Measurements from ENCODE around the gene CSGALNACT2.
"Not testable (repeated sequence)": the region's sequence is repeated elsewhere in the genome, so short reads cannot be mapped to it uniquely, and the experiment has no call there.

Gene CSGALNACT2

DNA sequence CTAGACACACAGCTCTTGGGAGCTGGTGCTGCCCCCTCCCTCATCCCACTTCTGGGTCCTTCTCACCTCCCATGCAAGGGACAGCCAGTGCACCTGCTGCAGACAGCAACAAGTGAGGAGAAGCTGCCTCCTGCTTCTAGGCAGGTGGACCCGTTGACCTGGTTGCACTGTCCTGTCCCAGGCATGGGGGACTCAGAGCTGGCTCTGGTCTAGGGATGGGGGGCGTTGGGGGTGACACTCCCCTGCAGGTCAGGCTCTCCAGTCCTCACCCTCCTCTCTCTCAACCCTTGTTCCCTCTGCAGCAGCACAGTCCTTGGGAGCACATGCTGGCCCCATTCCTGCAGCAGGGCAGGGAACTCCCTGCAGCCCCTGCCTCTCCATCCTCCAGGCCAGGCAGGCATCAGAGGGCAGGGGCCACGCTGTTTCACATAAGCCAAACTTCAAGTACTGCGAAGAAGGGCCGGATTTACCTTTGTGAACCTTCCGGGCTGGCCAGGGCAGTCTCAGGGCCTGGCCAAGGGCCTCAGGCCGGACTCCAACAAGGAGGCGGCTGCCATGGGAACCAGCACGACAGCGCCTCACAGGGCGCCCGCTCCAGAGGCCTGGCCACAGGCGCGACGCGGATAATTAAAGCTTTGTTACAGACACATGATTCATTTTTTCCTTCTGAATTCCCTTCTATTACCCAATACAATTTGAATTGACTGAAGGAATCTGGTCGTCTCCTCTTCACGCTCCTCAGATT, 80.1 kb downstream of the CSGALNACT2 start:
- Histone ChIP-seq H3K9me3 (ENCODE audit: control extremely low read depth in 1 of 5, control insufficient read depth in 4 of 5, insufficient read depth in 2 of 5, low read depth in 1 of 5, low read length in 4 of 5) (no peaks in the 10 kb centered on the region), H3K36me3 (ENCODE audit: control insufficient read depth in 4 of 4, insufficient read depth in 4 of 4, low read length in 3 of 4) (no peaks in the 10 kb centered on the region), H3K27me3 (replicated peaks in 2 of 5; ENCODE audit: control insufficient read depth in 4 of 5, insufficient read depth in 5 of 5, low read length in 4 of 5) (peaks cover 0 to 3% (median 0%) of the 10 kb centered on the region in 5 experiments), H3K4me3 (ENCODE audit: control insufficient read depth in 1 of 7, extremely low read depth in 1 of 7, insufficient read depth in 4 of 7, low read depth in 2 of 7, low read length in 6 of 7) (no peak overlapping the region), H3K4me1 (ENCODE audit: control extremely low read depth in 1 of 4, control insufficient read depth in 4 of 4, insufficient read depth in 4 of 4, low read length in 3 of 4) (no peaks in the 10 kb centered on the region), H3K27ac (ENCODE audit: insufficient read depth in 1 of 2, low read depth in 1 of 2, low read length in 2 of 2, poor library complexity in 1 of 2, severe bottlenecking in 2 of 2) (no peak overlapping the region)
- CTCF ChIA-PET = interaction anchor here (1.1 to 11.8 kb wide), 4 partner anchors 10 to 54 kb away, joined by 3 to 87 read pairs (median 6); no protein-coding TSS in a partner anchor
- DNase-seq = no peak
- POLR2A ChIA-PET = no interaction called here
- WGBS (ENCODE audit: insufficient coverage) = 99% methylated on average over 16 of the region's 18 CpGs

DNA sequence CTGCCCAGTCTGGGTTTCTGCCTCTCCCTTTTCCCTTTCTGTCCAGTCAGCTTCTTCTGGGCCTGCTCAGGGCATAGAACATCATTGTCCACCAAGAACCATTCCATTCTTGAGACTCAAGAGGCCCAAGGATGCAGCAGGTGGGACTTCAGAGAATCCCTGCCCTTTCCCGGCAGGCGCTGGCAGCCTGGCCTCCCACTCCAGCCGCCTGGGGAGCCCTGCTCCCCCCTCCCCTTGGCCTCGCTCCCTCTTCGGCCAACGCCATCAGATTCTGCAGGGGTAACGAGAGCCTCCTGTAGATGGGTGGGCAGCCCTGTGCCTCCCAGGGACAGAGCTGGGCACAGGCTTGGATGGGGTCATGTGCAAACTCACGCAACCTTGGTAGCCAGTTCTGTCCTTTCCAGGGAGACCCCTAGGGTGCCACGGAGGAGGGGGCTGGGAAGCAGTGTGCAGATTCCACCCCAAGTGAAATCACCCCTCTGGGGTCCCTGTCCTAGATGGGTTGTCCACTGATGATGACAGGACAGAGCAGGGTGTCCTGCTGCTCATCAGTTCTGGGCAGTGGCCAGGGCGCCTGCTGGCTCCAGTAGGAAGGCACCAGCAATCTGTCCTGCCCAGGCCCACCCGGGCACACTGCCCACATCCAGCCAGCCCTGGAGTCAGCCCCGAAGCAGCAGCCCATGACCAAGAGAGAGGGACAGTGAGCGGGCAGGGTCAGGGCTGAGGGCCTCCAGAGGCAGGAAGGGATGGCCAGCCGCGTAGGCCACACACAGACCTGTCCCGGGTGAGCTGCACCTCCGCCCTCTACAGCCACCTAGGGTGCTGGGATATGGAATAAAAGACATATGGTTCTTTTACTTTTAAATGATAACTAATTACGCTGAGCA, 80.9 kb downstream of the CSGALNACT2 start:
- Histone ChIP-seq H3K36me3 (ENCODE audit: control insufficient read depth in 4 of 4, insufficient read depth in 4 of 4, low read length in 3 of 4) (no peaks in the 10 kb centered on the region), H3K27ac (ENCODE audit: insufficient read depth in 1 of 2, low read depth in 1 of 2, low read length in 2 of 2, poor library complexity in 1 of 2, severe bottlenecking in 2 of 2) (no peak overlapping the region), H3K4me3 (ENCODE audit: control insufficient read depth in 1 of 7, extremely low read depth in 1 of 7, insufficient read depth in 4 of 7, low read depth in 2 of 7, low read length in 6 of 7) (no peak overlapping the region), H3K9me3 (ENCODE audit: control extremely low read depth in 1 of 5, control insufficient read depth in 4 of 5, insufficient read depth in 2 of 5, low read depth in 1 of 5, low read length in 4 of 5) (no peaks in the 10 kb centered on the region), H3K4me1 (ENCODE audit: control extremely low read depth in 1 of 4, control insufficient read depth in 4 of 4, insufficient read depth in 4 of 4, low read length in 3 of 4) (no peaks in the 10 kb centered on the region), H3K27me3 (replicated peaks in 2 of 5; ENCODE audit: control insufficient read depth in 4 of 5, insufficient read depth in 5 of 5, low read length in 4 of 5) (no peaks in the 10 kb centered on the region)
- no peak for DNase-seq
- ChIA-PET POLR2A (no interaction called here), CTCF (interaction anchor here (1.8 to 11.8 kb wide), 3 partner anchors 11 to 15 kb away, joined by 4 to 87 read pairs (median 8); no protein-coding TSS in a partner anchor)
- WGBS (ENCODE audit: insufficient coverage) = 90% methylated on average over 12 of the region's 18 CpGs

DNA sequence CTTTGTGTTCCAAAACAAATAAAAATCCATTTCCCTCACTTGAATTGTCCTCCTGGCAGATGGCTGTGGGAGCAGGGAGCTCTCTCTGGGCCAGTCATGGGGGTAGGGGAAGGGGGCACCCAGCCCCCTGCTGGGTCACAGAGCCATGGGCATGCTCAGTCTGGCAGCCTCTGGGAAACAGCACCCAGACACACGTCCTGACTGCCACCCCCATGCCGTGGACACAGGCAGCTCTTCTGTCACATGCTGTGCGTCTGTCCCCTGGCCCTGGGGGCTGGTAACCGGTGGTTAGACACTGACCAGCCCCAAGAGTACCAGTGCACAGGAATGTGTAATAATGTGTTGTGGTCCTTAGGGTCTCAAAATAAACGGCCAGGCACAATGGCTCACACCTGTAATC, 81.6 kb downstream of the CSGALNACT2 start:
- H3K4me3 ChIP-seq (ENCODE audit: control insufficient read depth in 1 of 7, extremely low read depth in 1 of 7, insufficient read depth in 4 of 7, low read depth in 2 of 7, low read length in 6 of 7) = no peak overlapping the region
- H3K27ac ChIP-seq (ENCODE audit: insufficient read depth in 1 of 2, low read depth in 1 of 2, low read length in 2 of 2, poor library complexity in 1 of 2, severe bottlenecking in 2 of 2) = no peak overlapping the region
- no peaks in the 10 kb centered on the region for H3K4me1 ChIP-seq (ENCODE audit: control extremely low read depth in 1 of 4, control insufficient read depth in 4 of 4, insufficient read depth in 4 of 4, low read length in 3 of 4)
- H3K27me3 ChIP-seq (replicated peaks in 2 of 5; ENCODE audit: control insufficient read depth in 4 of 5, insufficient read depth in 5 of 5, low read length in 4 of 5) = no peaks in the 10 kb centered on the region
- DNase-seq = no peak
- 94% methylated on average over 5 of the region's 5 CpGs for WGBS (ENCODE audit: insufficient coverage)
- H3K36me3 ChIP-seq (ENCODE audit: control insufficient read depth in 4 of 4, insufficient read depth in 4 of 4, low read length in 3 of 4) = no peaks in the 10 kb centered on the region
- CTCF ChIA-PET = interaction anchor here (3.8 to 11.8 kb wide), 2 partner anchors 12 to 16 kb away, joined by 12 to 87 read pairs; no protein-coding TSS in a partner anchor
- H3K9me3 ChIP-seq (ENCODE audit: control extremely low read depth in 1 of 5, control insufficient read depth in 4 of 5, insufficient read depth in 2 of 5, low read depth in 1 of 5, low read length in 4 of 5) = no peaks in the 10 kb centered on the region
- POLR2A ChIA-PET = no interaction called here

DNA sequence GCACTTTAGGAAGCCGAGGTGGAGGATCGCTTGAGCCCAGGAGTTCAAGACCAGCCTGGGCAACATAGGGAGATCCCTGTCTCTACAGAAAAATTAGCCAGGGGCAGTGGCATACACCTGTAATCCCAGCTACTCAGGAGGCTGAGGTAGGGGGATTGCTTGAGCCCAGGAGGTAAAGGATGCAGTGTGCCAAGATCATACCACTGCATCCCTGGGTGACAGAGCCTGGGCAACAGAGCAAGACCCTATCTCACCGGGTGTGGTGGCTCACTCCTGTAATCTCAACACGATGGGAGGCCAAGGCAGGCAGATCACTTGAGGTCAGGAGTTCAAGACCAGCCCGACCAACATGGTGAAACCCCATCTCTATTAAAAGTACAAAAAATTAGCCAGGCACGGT, 82.0 kb downstream of the CSGALNACT2 start:
- POLR2A ChIA-PET; H3K4me1 ChIP-seq (ENCODE audit: control extremely low read depth in 1 of 4, control insufficient read depth in 4 of 4, insufficient read depth in 4 of 4, low read length in 3 of 4); H3K9me3 ChIP-seq (ENCODE audit: control extremely low read depth in 1 of 5, control insufficient read depth in 4 of 5, insufficient read depth in 2 of 5, low read depth in 1 of 5, low read length in 4 of 5); H3K36me3 ChIP-seq (ENCODE audit: control insufficient read depth in 4 of 4, insufficient read depth in 4 of 4, low read length in 3 of 4); H3K4me3 ChIP-seq (ENCODE audit: control insufficient read depth in 1 of 7, extremely low read depth in 1 of 7, insufficient read depth in 4 of 7, low read depth in 2 of 7, low read length in 6 of 7); H3K27me3 ChIP-seq (replicated peaks in 2 of 5; ENCODE audit: control insufficient read depth in 4 of 5, insufficient read depth in 5 of 5, low read length in 4 of 5); H3K27ac ChIP-seq (ENCODE audit: insufficient read depth in 1 of 2, low read depth in 1 of 2, low read length in 2 of 2, poor library complexity in 1 of 2, severe bottlenecking in 2 of 2); DNase-seq: not testable (repeated sequence)
- 94% methylated on average over 5 of the region's 6 CpGs for WGBS (ENCODE audit: insufficient coverage)
- CTCF ChIA-PET = interaction anchor here (3.8 to 11.8 kb wide), 2 partner anchors 12 to 16 kb away, joined by 12 to 87 read pairs; no protein-coding TSS in a partner anchor

DNA sequence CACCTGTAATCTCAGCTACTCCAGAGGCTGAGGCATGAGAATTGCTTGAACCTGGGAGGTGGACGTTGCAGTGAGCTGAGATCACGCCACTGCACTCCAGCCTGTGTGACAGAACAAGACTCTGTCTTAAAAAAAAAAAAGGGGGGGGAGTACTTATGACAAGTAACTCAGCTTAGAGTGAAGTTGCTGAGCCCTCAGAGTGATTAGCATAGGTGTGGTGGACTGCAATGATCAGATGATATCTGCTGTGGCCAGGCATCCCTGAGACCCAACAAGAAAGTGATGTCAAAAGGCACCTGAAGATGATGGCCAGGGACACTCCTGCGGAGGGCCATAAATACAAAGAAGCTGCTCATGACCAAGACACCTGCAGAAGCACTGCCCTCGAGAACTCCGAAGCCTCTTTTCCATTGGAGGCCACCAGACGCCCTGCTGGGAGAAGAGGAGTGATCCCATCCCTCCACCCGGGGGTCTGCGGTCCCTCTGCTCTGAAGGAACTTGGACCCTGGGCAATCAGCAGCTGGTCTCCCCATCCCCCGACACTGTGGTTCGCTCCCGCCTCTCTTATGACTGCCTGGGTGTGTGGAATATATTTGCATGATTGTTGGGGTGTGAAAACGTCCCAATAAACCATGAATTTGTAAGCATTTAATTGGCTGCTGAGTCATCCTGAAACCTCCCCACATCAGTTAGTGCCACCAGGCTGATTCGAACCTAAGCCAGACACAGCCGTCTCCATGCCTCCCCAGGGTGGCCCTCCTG, 82.6 kb downstream of the CSGALNACT2 start:
- H3K36me3 ChIP-seq (ENCODE audit: control insufficient read depth in 4 of 4, insufficient read depth in 4 of 4, low read length in 3 of 4) = no peaks in the 10 kb centered on the region
- no peak overlapping the region for H3K4me3 ChIP-seq (ENCODE audit: control insufficient read depth in 1 of 7, extremely low read depth in 1 of 7, insufficient read depth in 4 of 7, low read depth in 2 of 7, low read length in 6 of 7)
- no peaks in the 10 kb centered on the region for H3K4me1 ChIP-seq (ENCODE audit: control extremely low read depth in 1 of 4, control insufficient read depth in 4 of 4, insufficient read depth in 4 of 4, low read length in 3 of 4)
- CTCF ChIA-PET = interaction anchor here (1.1 to 11.8 kb wide), 5 partner anchors 8 to 44 kb away, joined by 3 to 87 read pairs (median 12); no protein-coding TSS in a partner anchor
- 88% methylated on average over 6 of the region's 14 CpGs for WGBS (ENCODE audit: insufficient coverage)
- POLR2A ChIA-PET = no interaction called here
- H3K27ac ChIP-seq (ENCODE audit: insufficient read depth in 1 of 2, low read depth in 1 of 2, low read length in 2 of 2, poor library complexity in 1 of 2, severe bottlenecking in 2 of 2) = no peak overlapping the region
- H3K27me3 ChIP-seq (replicated peaks in 2 of 5; ENCODE audit: control insufficient read depth in 4 of 5, insufficient read depth in 5 of 5, low read length in 4 of 5) = no peaks in the 10 kb centered on the region
- no peaks in the 10 kb centered on the region for H3K9me3 ChIP-seq (ENCODE audit: control extremely low read depth in 1 of 5, control insufficient read depth in 4 of 5, insufficient read depth in 2 of 5, low read depth in 1 of 5, low read length in 4 of 5)
- no peak for DNase-seq

DNA sequence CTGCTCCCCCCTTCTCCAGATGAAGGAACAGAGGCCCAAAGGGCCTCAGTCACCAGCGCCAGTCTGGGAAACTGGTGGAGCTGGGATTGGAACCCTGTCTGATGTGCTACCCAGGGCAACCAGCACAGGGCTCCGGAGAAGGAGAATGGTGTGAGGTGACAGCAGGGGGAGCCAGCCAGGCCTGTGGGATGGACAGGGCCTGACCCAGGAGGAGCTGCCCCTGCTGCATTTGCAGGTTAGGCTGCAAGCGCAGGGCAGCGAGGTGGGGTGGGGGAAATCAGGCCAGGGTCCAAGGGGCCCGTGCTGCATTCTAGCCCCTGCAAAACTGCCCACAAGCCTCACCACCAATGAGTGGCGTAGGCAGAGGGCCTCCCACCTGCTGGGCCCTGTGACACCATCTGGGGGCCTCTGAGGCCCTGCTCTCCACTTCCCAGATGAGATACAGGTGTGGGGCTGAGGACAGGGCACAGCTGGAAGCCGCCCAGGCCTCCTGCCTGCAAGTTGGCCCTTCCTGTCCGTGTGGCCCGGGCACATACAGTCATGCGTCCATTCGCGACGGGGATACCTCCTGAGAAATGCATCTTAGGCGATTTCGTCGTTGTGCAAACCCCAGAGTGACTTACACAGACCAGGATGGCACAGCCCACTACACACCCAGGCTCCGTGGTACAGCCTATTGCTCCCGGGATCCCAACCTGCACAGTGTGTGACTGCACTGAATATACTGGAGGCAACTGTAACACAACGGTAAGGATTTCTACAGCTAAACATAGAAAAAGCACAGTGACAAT, 83.4 kb downstream of the CSGALNACT2 start:
- no peak for DNase-seq
- Histone ChIP-seq H3K4me1 (ENCODE audit: control extremely low read depth in 1 of 4, control insufficient read depth in 4 of 4, insufficient read depth in 4 of 4, low read length in 3 of 4) (no peaks in the 10 kb centered on the region), H3K36me3 (ENCODE audit: control insufficient read depth in 4 of 4, insufficient read depth in 4 of 4, low read length in 3 of 4) (no peaks in the 10 kb centered on the region), H3K9me3 (ENCODE audit: control extremely low read depth in 1 of 5, control insufficient read depth in 4 of 5, insufficient read depth in 2 of 5, low read depth in 1 of 5, low read length in 4 of 5) (no peaks in the 10 kb centered on the region), H3K4me3 (ENCODE audit: control insufficient read depth in 1 of 7, extremely low read depth in 1 of 7, insufficient read depth in 4 of 7, low read depth in 2 of 7, low read length in 6 of 7) (no peak overlapping the region), H3K27ac (ENCODE audit: insufficient read depth in 1 of 2, low read depth in 1 of 2, low read length in 2 of 2, poor library complexity in 1 of 2, severe bottlenecking in 2 of 2) (no peak overlapping the region), H3K27me3 (replicated peaks in 2 of 5; ENCODE audit: control insufficient read depth in 4 of 5, insufficient read depth in 5 of 5, low read length in 4 of 5) (no peaks in the 10 kb centered on the region)
- POLR2A ChIA-PET = interaction anchor here (0.6 kb wide), 1 partner anchor 11 kb away, joined by 4 read pairs; no protein-coding TSS in a partner anchor
- WGBS (ENCODE audit: insufficient coverage) = 93% methylated on average over 19 of the region's 19 CpGs
- CTCF ChIA-PET = interaction anchor here (1.0 to 11.8 kb wide), 7 partner anchors 8 to 71 kb away, joined by 3 to 87 read pairs (median 6); no protein-coding TSS in a partner anchor

Measured in common myeloid progenitor, CD34-positive (primary cell).